Right lobe of liver (tissue), 6 donors: ENCODE data around the gene GNAL. TPM values are rescaled to one million over a fixed set of nuclear protein-coding genes. Genes with fewer than 3 reads are reported as not detected.

ENCODE experiments used
- ATAC-seq, 4 donors: fragments of 200-7000 bp; cut with Tn5 transposase; one replicate each; pipeline ENCODE4 v1.9.1; 2020; ENCODE audit warnings: mild to moderate bottlenecking in 4 of 4, moderate library complexity in 4 of 4
- DNase-seq, 3 donors: peaks; one replicate each; pipeline ENCODE4 v3.0.0-alpha.2; 2020
- H3K27ac ChIP-seq, 3 donors: fragments of 200-600 bp; one replicate each; pipeline ENCODE4 v1.8.0; 2022
- H3K27me3 ChIP-seq, 2 donors: fragments of 200-600 bp; one replicate each; pipeline ENCODE4 v1.8.0; 2022
- H3K36me3 ChIP-seq, 4 donors: fragments of 200-600 bp; sonication (generic) in 1 of 4; one replicate each; pipeline versions ENCODE4 v1.5.1 to v1.8.0; 2017 to 2022; ENCODE audit warnings: control low read depth in 1 of 4
- H3K4me1 ChIP-seq, 4 donors: fragments of 200-600 bp; sonication (generic) in 1 of 4; one replicate each; pipeline versions ENCODE4 v1.5.1 to v1.8.0; 2017 to 2022; ENCODE audit warnings: control low read depth in 1 of 4
- H3K4me3 ChIP-seq, 3 donors: fragments of 200-600 bp; one replicate each; pipeline ENCODE4 v1.8.0; 2022
- H3K9me3 ChIP-seq, 4 donors: fragments of 200-600 bp; sonication (generic) in 1 of 4; one replicate each; pipeline versions ENCODE4 v1.5.1 to v1.8.0; 2017 to 2022; ENCODE audit warnings: control low read depth in 1 of 4
- POLR2A ChIP-seq: fragments of 450-650 bp; IDR thresholded peaks from one replicate; pipeline ENCODE4 v1.6.1; 2017; ENCODE audit warnings: antibody characterized with exemption, mild to moderate bottlenecking
- WGBS: methylation state at CpG from one replicate; pipeline ENCODE4 v1.1.6; 2018; ENCODE audit warnings: low coverage, low lambda C conversion rate; ENCODE audit not compliant: insufficient coverage; ENCODE audit errors: missing lambda C conversion rate; 5-methylcytosine and 5-hydroxymethylcytosine counted together
- intact Hi-C, 2 donors: fragments of 100-400 bp; cut with DNase I; formaldehyde crosslinking; loops; one replicate each; pipeline versions ENCODE4 v1.11.2 to v1.14.1; 2022
- total RNA-seq, 6 experiments: library from RNA; depleted of rRNA in 2 of 6; stranded (reverse); fragments of >200 nt in 2 of 6; fragmentation: NEBNext Ultra II Directional in 3 of 6; extraction: Animal tissue kit (Norgen Biotek cat#: 25700) in 3 of 6; gene quantifications; one replicate each; pipeline versions ENCODE4 v1.1.0 to v1.2.4, GENCODE V29; 2016 to 2023
- TF ChIP-seq, protein P1 (sequence below), 4 donors: fragments of 200-600 bp in 3 of 4; fragments of 450-650 bp in 1 of 4; IDR thresholded peaks; one replicate each; pipeline versions ENCODE4 v1.5.1 to v1.8.0; 2016 to 2022; ENCODE audit warnings: antibody characterized with exemption in 4 of 4, mild to moderate bottlenecking in 2 of 4
- donor health status: DM: no; HTN: yes; CAD: no.
- donor health status: DM: no; HTN: no; CAD: no.
- donor health status: DM: no; HTN: no; CAD: no.
- donor health status: DM: no; HTN: yes; CAD: no.
- donor health status: DM: no; HTN: yes; CAD: no.

The GNAL gene
- total RNA-seq, 6 experiments from 2014 or later, result 0.19 to 1.9 (median 1.2) TPM

DNA sequence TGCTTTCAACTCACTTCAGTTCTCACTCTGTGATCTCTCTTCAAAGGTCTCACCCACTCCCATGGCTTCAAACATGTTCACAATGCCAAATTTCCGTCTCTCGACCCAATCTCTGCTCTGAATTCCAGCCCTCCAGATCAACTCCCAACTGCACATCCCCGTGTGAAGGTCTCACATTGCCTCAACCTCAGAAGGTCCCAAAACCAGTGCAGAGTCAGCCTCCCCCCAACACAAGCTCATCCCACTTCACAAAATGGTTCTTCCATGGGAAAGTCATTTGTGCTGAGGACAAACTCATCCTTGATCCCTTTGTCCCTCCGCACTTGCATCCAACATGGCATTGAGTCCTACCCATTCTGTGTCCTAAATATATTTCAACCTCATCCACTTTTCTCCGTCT, 31.0 kb upstream of the GNAL start:
- TF ChIP-seq POLR2A, result no peak
- TF ChIP-seq, protein P1, sequence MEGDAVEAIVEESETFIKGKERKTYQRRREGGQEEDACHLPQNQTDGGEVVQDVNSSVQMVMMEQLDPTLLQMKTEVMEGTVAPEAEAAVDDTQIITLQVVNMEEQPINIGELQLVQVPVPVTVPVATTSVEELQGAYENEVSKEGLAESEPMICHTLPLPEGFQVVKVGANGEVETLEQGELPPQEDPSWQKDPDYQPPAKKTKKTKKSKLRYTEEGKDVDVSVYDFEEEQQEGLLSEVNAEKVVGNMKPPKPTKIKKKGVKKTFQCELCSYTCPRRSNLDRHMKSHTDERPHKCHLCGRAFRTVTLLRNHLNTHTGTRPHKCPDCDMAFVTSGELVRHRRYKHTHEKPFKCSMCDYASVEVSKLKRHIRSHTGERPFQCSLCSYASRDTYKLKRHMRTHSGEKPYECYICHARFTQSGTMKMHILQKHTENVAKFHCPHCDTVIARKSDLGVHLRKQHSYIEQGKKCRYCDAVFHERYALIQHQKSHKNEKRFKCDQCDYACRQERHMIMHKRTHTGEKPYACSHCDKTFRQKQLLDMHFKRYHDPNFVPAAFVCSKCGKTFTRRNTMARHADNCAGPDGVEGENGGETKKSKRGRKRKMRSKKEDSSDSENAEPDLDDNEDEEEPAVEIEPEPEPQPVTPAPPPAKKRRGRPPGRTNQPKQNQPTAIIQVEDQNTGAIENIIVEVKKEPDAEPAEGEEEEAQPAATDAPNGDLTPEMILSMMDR (IDR thresholded peaks at IDR 0.05), result no peak
- Histone ChIP-seq H3K4me1 (no peaks in the 10 kb centered on the region), H3K27me3 (no peaks in the 10 kb centered on the region), H3K4me3 (no peak overlapping the region), H3K9me3 (no peaks in the 10 kb centered on the region), H3K27ac (no peak overlapping the region), H3K36me3 (no peaks in the 10 kb centered on the region)
- ATAC-seq (no peak), DNase-seq (no peak)
- 75% methylated on average over 5 of the region's 5 CpGs for WGBS
- intact Hi-C loops, result no loop called here

DNA sequence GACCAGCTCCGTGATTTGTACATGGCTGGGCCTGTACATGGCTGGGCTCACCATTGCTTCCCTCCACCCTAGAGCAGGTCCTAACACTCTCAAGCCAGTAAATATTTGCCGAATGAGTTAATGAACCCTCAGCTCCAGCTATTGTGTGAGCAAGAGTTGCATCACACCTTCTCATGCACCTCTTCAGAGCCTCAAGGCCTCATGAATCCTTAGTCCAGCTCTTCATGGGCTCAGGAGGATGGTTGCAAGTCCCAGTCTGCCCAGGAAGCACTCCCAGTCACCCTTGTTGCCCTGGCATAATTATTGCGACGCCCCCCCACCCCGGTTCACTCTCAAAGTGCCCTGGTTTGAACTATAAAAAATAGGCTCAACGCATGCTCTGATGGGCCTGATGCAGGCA, 30.1 kb upstream of the GNAL start:
- no peaks in the 10 kb centered on the region for H3K36me3 ChIP-seq
- intact Hi-C loops, result no loop called here
- H3K27ac ChIP-seq, result no peak overlapping the region
- H3K4me3 ChIP-seq, result no peak overlapping the region
- WGBS, result 72% methylated on average over 2 of the region's 6 CpGs
- no peak for DNase-seq
- H3K4me1 ChIP-seq, result no peaks in the 10 kb centered on the region
- no peaks in the 10 kb centered on the region for H3K27me3 ChIP-seq
- H3K9me3 ChIP-seq, result no peaks in the 10 kb centered on the region
- no peak for ATAC-seq
- TF ChIP-seq, protein P1 (IDR thresholded peaks at IDR 0.05), result no peak
- no peak for TF ChIP-seq POLR2A

DNA sequence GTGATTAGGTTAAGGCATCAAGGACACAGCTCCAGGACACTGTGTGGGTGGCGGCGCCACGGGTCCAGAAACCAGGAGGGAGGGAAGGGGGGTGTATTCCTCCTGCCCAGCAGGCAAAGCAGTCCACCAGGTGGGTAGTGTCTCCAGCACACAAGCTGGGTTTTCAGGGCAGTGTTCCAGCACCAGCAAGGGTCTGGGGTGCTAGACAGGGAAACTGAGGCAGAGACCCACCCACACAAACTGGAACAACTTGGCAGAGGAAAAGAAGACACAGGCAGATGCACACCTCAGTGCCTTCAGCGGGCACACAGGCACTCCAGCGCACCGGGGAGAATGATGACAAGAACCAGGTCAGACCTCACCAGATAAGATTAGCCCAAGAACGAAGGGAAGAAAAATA, 28.4 kb upstream of the GNAL start:
- Histone ChIP-seq H3K27me3 (no peaks in the 10 kb centered on the region), H3K4me3 (no peak overlapping the region), H3K9me3 (no peaks in the 10 kb centered on the region), H3K36me3 (no peaks in the 10 kb centered on the region), H3K27ac (no peak overlapping the region), H3K4me1 (no peaks in the 10 kb centered on the region)
- intact Hi-C loops, result no loop called here
- ATAC-seq (no peak), DNase-seq (no peak)
- WGBS, result 80% methylated on average over 4 of the region's 7 CpGs
- TF ChIP-seq, protein P1 (IDR thresholded peaks at IDR 0.05), result no peak
- no peak for TF ChIP-seq POLR2A

GRCh38 chr18:11661430-11661829, 27.6 kb upstream of the GNAL start:
- no peak for TF ChIP-seq POLR2A
- TF ChIP-seq, protein P1 (IDR thresholded peaks at IDR 0.05), result no peak
- H3K4me3 ChIP-seq, result no peak overlapping the region
- no peaks in the 10 kb centered on the region for H3K36me3 ChIP-seq
- H3K27ac ChIP-seq, result no peak overlapping the region
- DNase-seq, result no peak
- intact Hi-C loops, result no loop called here
- 55% methylated on average over 5 of the region's 5 CpGs for WGBS
- no peaks in the 10 kb centered on the region for H3K9me3 ChIP-seq
- no peaks in the 10 kb centered on the region for H3K27me3 ChIP-seq
- no peaks in the 10 kb centered on the region for H3K4me1 ChIP-seq
- ATAC-seq, result no peak

GRCh38 chr18:11663439-11664029, 25.5 kb upstream of the GNAL start:
- ATAC-seq, result no peak
- no peak for TF ChIP-seq POLR2A
- TF ChIP-seq, protein P1 (IDR thresholded peaks at IDR 0.05), result no peak
- Histone ChIP-seq H3K4me3 (no peak overlapping the region), H3K27ac (no peak overlapping the region), H3K9me3 (no peaks in the 10 kb centered on the region), H3K27me3 (no peaks in the 10 kb centered on the region), H3K4me1 (no peaks in the 10 kb centered on the region), H3K36me3 (no peaks in the 10 kb centered on the region)
- intact Hi-C loops, result no loop called here
- 51% methylated on average over 6 of the region's 6 CpGs for whole genome bisulfite sequencing
- DNase-seq, result no peak
